ENCODE data around the gene FLYWCH1. TPM values are rescaled to one million over a fixed set of nuclear protein-coding genes. Genes with fewer than 3 reads are reported as not detected.

FLYWCH1 gene
- total and polyA plus RNA-seq, 10 of the 15 experiments (the other 5 are each of a cell fraction or from before 2014, with no cell fraction given): 0.47 to 33.8 (median 11.2) TPM

- ChIA-PET SMC1A (ENCODE audit: uncharacterized antibody, unreplicated experiment) (no interaction called here), RAD21 (ENCODE audit: unreplicated experiment) (no interaction called here), CTCF (no interaction called here), POLR2A (no interaction called here)
- Histone ChIP-seq H3K36me3 (ENCODE audit: control insufficient read depth in 2 of 2, insufficient read depth in 2 of 2, low read length in 1 of 2) (peaks cover 4 to 20% of the 10 kb centered on the region in 2 experiments; a peak in 3 of 4 replicates), H3K79me2 (ENCODE audit: control insufficient read depth, insufficient read depth, low read length) (peaks cover 11% of the 10 kb centered on the region), H3K4me2 (ENCODE audit: control insufficient read depth, insufficient read depth) (no peak overlapping the region), H2AFZ (ENCODE audit: control insufficient read depth, low read depth, low read length) (no peak overlapping the region), H3K4me3 (no peak overlapping the region), H3K9ac (ENCODE audit: control insufficient read depth, insufficient read depth, low read length) (no peak overlapping the region), H3K4me1 (ENCODE audit: control insufficient read depth, insufficient read depth, low read length) (peaks cover 7% of the 10 kb centered on the region), H4K20me1 (ENCODE audit: control insufficient read depth, insufficient read depth) (no peaks in the 10 kb centered on the region), H3K9me3 (replicated peaks; ENCODE audit: control insufficient read depth, insufficient read depth, low read length) (no peaks in the 10 kb centered on the region), H3K27ac (ENCODE audit: control insufficient read depth, insufficient read depth) (no peak overlapping the region), H3K27me3 (replicated peaks in 1 of 2; ENCODE audit: control insufficient read depth in 2 of 2, insufficient read depth in 2 of 2, low read length in 1 of 2) (no peaks in the 10 kb centered on the region)
- no peak for FAIRE-seq
- TF ChIP-seq ZBTB33 (IDR thresholded peaks at IDR 0.05) (no peak), CBX5 (IDR thresholded peaks at IDR 0.05; ENCODE audit: low read depth) (no peak), RB1 (IDR thresholded peaks at IDR 0.05; ENCODE audit: borderline replicate concordance) (no peak), TAF1 (IDR thresholded peaks at IDR 0.05; ENCODE audit: borderline replicate concordance, low read depth, low read length) (no peak), SUZ12 (IDR thresholded peaks at IDR 0.05; ENCODE audit: unreplicated experiment) (no peak), BMI1 (IDR thresholded peaks at IDR 0.05; ENCODE audit: borderline replicate concordance) (no peak), TARDBP (IDR thresholded peaks at IDR 0.05; ENCODE audit: borderline replicate concordance) (no peak), STAT3 (IDR thresholded peaks at IDR 0.05; ENCODE audit: low read depth, low read length) (no peak), NFYB (IDR thresholded peaks at IDR 0.05; ENCODE audit: insufficient read depth, low read depth, low read length) (no peak), PML (IDR thresholded peaks at IDR 0.05; ENCODE audit: low read length) (no peak), POLR2AphosphoS5 (IDR thresholded peaks at IDR 0.05; ENCODE audit: low read length) (no peak), MTA2 (IDR thresholded peaks at IDR 0.05; ENCODE audit: low read depth) (no peak), DPF2 (IDR thresholded peaks at IDR 0.05) (no peak), KLF5 (IDR thresholded peaks at IDR 0.05; ENCODE audit: partially characterized antibody) (no peak)
- TF ChIP-seq, protein P1, sequence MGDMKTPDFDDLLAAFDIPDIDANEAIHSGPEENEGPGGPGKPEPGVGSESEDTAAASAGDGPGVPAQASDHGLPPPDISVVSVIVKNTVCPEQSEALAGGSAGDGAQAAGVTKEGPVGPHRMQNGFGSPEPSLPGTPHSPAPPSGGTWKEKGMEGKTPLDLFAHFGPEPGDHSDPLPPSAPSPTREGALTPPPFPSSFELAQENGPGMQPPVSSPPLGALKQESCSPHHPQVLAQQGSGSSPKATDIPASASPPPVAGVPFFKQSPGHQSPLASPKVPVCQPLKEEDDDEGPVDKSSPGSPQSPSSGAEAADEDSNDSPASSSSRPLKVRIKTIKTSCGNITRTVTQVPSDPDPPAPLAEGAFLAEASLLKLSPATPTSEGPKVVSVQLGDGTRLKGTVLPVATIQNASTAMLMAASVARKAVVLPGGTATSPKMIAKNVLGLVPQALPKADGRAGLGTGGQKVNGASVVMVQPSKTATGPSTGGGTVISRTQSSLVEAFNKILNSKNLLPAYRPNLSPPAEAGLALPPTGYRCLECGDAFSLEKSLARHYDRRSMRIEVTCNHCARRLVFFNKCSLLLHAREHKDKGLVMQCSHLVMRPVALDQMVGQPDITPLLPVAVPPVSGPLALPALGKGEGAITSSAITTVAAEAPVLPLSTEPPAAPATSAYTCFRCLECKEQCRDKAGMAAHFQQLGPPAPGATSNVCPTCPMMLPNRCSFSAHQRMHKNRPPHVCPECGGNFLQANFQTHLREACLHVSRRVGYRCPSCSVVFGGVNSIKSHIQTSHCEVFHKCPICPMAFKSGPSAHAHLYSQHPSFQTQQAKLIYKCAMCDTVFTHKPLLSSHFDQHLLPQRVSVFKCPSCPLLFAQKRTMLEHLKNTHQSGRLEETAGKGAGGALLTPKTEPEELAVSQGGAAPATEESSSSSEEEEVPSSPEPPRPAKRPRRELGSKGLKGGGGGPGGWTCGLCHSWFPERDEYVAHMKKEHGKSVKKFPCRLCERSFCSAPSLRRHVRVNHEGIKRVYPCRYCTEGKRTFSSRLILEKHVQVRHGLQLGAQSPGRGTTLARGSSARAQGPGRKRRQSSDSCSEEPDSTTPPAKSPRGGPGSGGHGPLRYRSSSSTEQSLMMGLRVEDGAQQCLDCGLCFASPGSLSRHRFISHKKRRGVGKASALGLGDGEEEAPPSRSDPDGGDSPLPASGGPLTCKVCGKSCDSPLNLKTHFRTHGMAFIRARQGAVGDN (IDR thresholded peaks at IDR 0.05): no peak
- intact Hi-C loops (cut with micrococcal nuclease; ENCODE audit: unreplicated experiment) (no loop called here), in situ Hi-C loops (cut with MboI) (no loop called here)
- no TSS peak for BruUV-seq (replicated peaks)
- WGBS (ENCODE audit: insufficient coverage, insufficient replicate concordance, low lambda C conversion rate, missing lambda C conversion rate): 97% methylated on average over 7 of the region's 7 CpGs
- DNase-seq (ENCODE audit: low read depth, low spot score): no peak
- no peak for ATAC-seq
Observed at GRCh38 chr16:2976201-2976600, 64.5 kb downstream of the FLYWCH1 start.
